Left cardiac atrium (tissue), 4 donors: ENCODE measurements around the gene FGF19. TPM values are rescaled to one million over a fixed set of nuclear protein-coding genes. Genes with fewer than 3 reads are reported as not detected.

ENCODE experiments used
- ATAC-seq, 2 donors: fragments of 200-7000 bp; cut with Tn5 transposase; one replicate each; pipeline ENCODE4 v1.9.1; 2020; ENCODE audit warnings: mild to moderate bottlenecking in 2 of 2, moderate library complexity in 2 of 2
- DNase-seq: peaks from one replicate; pipeline ENCODE4 v3.0.0-alpha.2; 2020
- intact Hi-C, 2 donors: fragments of 100-400 bp; cut with DNase I; formaldehyde crosslinking; loops; one replicate each; pipeline versions ENCODE4 v1.14.1 to v1.15.1; 2022 to 2023
- total RNA-seq, 2 donors: library from RNA; stranded (reverse); fragmentation: NEBNext Ultra II Directional; extraction: Animal tissue kit (Norgen Biotek cat#: 25700); gene quantifications; one replicate each; pipeline ENCODE4 v1.2.1, GENCODE V29; 2021
- donor health status: DM: no; HTN: yes; CAD: no.
- donor health status: DM: no; HTN: yes; CAD: no; lungs with severe emphysema.
- donor health status: DM: yes; HTN: yes; CAD: no.
- donor health status: Dilated cardiomyopathy.

Gene FGF19
- total RNA-seq, 2 donors from 2014 or later: not detected

DNA sequence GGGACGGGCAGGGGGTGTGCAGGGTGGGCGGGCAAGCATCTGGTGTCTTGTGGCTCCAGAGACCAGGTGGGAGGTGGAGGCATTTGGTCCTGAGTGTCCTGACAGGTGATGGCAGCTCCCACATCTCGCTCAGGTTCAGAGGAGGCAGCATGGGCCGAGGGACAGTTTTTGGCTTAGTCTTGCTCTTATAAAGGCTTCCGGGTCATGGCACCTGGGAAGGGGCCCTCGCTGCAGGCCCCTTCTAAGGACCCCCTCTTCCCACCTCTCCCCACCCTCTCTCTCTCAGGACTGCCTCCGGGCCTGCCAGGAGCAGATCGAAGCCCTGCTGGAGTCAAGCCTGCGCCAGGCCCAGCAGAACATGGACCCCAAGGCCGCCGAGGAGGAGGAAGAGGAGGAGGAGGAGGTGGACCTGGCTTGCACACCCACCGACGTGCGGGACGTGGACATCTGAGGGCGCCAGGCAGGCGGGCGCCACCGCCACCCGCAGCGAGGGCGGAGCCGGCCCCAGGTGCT lies 52.9 kb downstream of the FGF19 start:
- intact Hi-C loops: no loop called here
- ATAC-seq: no peak
- no peak for DNase-seq

DNA sequence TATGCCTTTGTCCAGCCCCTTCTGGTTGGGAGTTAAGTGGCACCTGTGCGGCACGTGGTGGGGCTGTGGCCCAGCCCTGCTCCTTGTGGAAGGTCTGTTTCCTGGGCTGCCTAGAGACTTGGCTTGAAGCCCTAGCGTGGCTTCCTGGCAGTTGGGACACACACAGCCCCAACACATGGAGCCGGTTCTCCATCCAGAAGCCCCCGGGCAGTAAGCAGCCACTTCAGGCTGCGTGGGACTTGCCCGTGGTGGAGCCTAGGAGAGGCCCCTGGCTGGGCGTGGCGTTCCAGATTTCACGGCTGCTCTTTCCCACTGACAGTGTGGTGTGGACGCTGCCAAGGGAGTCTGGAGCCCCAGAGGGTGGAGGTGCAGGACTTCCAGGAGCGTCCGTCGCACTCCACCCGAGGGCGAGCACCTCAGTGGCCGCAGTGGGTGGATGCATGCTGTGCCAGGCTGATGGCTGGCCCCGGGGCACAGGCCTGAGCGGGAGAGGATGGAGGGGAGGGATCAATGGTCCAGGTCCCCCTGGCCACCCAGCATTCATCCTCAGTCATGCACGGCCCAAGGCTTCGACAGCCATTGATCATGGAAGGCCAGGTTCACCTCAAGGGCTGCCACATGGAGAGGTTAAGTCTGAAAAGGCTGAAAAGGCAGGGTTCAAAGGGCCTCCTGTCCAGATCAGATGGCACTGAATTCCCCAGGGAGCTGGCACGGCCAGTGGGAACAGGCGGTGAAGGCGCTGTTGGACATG lies 53.6 kb downstream of the FGF19 start:
- no peak for ATAC-seq
- intact Hi-C loops: no loop called here
- DNase-seq: no peak

DNA sequence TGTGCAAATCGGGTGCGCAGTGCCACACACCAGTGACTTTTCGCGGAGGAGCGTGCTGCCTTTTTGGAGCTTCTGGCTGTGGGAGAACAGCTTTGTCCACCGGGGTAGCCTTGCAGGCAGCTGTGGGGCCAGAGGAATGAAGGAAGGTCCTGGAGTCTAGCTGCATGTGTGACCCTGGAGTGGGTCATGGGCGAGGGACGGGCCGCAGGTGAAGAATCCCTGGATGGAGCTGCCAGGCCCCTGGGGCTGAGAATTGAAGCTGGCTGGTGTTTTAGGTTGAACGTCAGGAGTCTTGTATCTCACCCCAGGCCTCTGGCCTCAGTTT lies 54.3 kb downstream of the FGF19 start:
- intact Hi-C loops: loop anchor here in 1 of 2 donors (5.0 kb wide), 1 partner anchor 547 kb away; no protein-coding TSS in a partner anchor
- ATAC-seq (no peak), DNase-seq (no peak)

DNA sequence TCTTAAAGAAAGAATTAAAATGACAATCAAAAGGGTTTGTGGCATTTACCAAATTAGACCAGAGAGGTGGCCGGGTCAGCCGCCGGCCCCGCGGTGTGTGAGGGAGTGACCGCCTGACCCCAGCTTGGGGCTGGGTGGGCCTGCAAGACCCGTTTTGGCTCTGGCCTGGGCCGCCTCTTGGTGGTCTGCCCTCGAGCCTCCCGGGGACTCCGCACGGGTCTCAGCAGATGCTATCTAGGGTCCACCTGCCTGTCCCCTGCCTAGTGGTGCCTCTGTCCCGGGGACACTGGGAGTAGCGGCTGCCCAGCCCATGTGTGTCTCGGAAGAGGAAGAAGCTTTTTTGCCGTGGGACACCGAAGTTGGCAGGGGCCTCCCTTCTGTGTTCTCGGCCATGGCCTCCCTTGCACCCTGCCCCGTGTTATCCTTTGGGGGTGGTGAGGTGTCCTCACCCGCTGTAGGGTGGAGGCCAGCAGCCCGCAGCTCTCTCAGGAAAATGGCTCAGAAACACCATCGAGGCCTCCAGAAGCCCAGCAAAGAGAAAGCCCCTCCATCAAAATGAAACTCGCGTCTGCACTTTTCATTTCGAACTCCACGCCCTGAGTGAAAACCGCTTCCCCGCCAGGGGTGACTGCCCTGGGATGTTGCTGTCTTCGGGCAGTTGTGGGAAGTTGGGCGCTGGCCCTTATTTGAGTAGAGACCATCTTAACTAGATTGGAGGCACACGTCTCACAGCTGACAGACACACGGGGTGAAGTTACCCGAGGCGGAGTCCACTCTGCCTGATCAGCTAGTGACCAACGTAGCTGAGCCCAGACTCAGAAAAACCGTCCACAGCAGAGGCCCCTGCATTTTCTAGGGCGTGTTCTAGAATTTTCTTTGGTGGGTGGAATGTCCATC lies 54.9 kb downstream of the FGF19 start:
- DNase-seq: no peak
- ATAC-seq: no peak

More for the DNA sequence above, 54.9 kb downstream of the FGF19 start:
- intact Hi-C loops: loop anchor here in 1 of 2 donors (5.0 kb wide), 1 partner anchor 547 kb away; no protein-coding TSS in a partner anchor

Other genes with a start within 250 kb of the FGF19 start
- under 1 TPM in 1 of 2 donors, not detected in 1; 0.06 TPM for gene LINC01488, start 222.4 kb downstream of the FGF19 start, total RNA-seq
- gene CCND1, start 62.9 kb downstream of the FGF19 start, total RNA-seq: 100 to 1,000 TPM; 150 to 169 TPM
- 10 to 100 TPM; 10.5 to 12.1 TPM for gene LTO1, start 28.7 kb downstream of the FGF19 start, total RNA-seq
- gene FGF4, start 71.3 kb upstream of the FGF19 start, total RNA-seq: not detected
- not detected for gene FGF3, start 115.4 kb upstream of the FGF19 start, total RNA-seq